Upper lobe of left lung (tissue), 6 donors: Measurements from ENCODE around the gene KRT8. TPM values are rescaled to one million over a fixed set of nuclear protein-coding genes. Genes with fewer than 3 reads are reported as not detected.

Source experiments
- ATAC-seq, 2 donors: fragments of 200-7000 bp; cut with Tn5 transposase; one replicate each; pipeline ENCODE4 v1.9.1; 2022; ENCODE audit warnings: mild to moderate bottlenecking in 2 of 2, moderate library complexity in 2 of 2; ENCODE audit not compliant: low FRiP score in 2 of 2
- DNase-seq, 2 donors: peaks; one replicate each; pipeline ENCODE4 v3.0.0-alpha.2; 2019 to 2020
- H3K27ac ChIP-seq, 4 donors: fragments of 200-600 bp; sonication (generic); one replicate each; pipeline ENCODE4 v1.5.1; 2016 to 2019
- H3K27me3 ChIP-seq, 4 donors: fragments of 200-600 bp; sonication (generic); one replicate each; pipeline ENCODE4 v1.5.1; 2017 to 2019
- H3K36me3 ChIP-seq, 4 donors: fragments of 200-600 bp; sonication (generic); one replicate each; pipeline ENCODE4 v1.5.1; 2016 to 2019
- H3K4me1 ChIP-seq, 4 donors: fragments of 200-600 bp; sonication (generic); one replicate each; pipeline ENCODE4 v1.5.1; 2018 to 2019
- H3K4me3 ChIP-seq, 4 donors: fragments of 200-600 bp; sonication (generic); one replicate each; pipeline ENCODE4 v1.5.1; 2017 to 2019; ENCODE audit warnings: mild to moderate bottlenecking in 2 of 4, moderate library complexity in 1 of 4
- H3K9me3 ChIP-seq, 4 donors: fragments of 200-600 bp; sonication (generic); one replicate each; pipeline ENCODE4 v1.5.1; 2018 to 2019
- CTCF ChIP-seq, 6 experiments: fragments of 450-650 bp in 4 of 6; fragments of 200-600 bp in 2 of 6; sonication (generic) in 2 of 6; IDR thresholded peaks; one replicate each; pipeline ENCODE4 v1.5.1; 2016 to 2019; ENCODE audit warnings: antibody characterized with exemption in 6 of 6
- EP300 ChIP-seq, 4 donors: sonication (generic); formaldehyde crosslinking; IDR thresholded peaks; one replicate each; pipeline ENCODE4 v1.5.1; 2017; ENCODE audit warnings: antibody characterized with exemption in 4 of 4, control low read depth in 2 of 4
- POLR2A ChIP-seq, 4 donors: fragments of 450-650 bp; IDR thresholded peaks; one replicate each; pipeline ENCODE4 v1.5.1; 2016 to 2017; ENCODE audit warnings: antibody characterized with exemption in 4 of 4, mild to moderate bottlenecking in 2 of 4
- POLR2AphosphoS5 ChIP-seq, 2 donors: sonication (generic); formaldehyde crosslinking; IDR thresholded peaks; one replicate each; pipeline ENCODE4 v1.5.1; 2017; ENCODE audit warnings: antibody characterized with exemption in 2 of 2
- WGBS, 2 donors: methylation state at CpG; one replicate each; pipeline ENCODE4 v1.1.5; 2017 to 2018; 5-methylcytosine and 5-hydroxymethylcytosine counted together
- total RNA-seq, 6 donors: library from RNA; depleted of rRNA in 4 of 6; stranded (reverse); fragments of >200 nt in 4 of 6; gene quantifications; one replicate each; pipeline versions ENCODE4 v1.1.0 to v1.2.1, GENCODE V29; 2016 to 2021
- donor health status: DM: no; HTN: no; CAD: no; lungs with moderate emphysema.
- donor health status: DM: no; HTN: yes; CAD: no; lungs with severe emphysema.

Gene KRT8
- total RNA-seq, 6 donors from 2014 or later = 90.1 to 1,458 (median 358) TPM

GRCh38 chr12:52872644-52873389 lies 32.1 kb downstream of the KRT8 start:
- Histone ChIP-seq H3K4me3 (no peak overlapping the region), H3K27ac (peak overlapping the region in 1 of 4 donors; percentile 55), H3K4me1 (peaks cover 23 to 40% (median 30%) of the 10 kb centered on the region in 4 donors), H3K27me3 (no peaks in the 10 kb centered on the region), H3K36me3 (no peaks in the 10 kb centered on the region), H3K9me3 (no peaks in the 10 kb centered on the region)
- no peak for TF ChIP-seq POLR2A (IDR thresholded peaks at IDR 0.05)
- no peak for TF ChIP-seq CTCF (IDR thresholded peaks at IDR 0.05)
- no peak for TF ChIP-seq POLR2AphosphoS5 (IDR thresholded peaks at IDR 0.05)
- no peak for TF ChIP-seq EP300 (IDR thresholded peaks at IDR 0.05)
- ATAC-seq (no peak), DNase-seq (no peak)
- WGBS, 2 donors = 78 to 93% methylated on average over 12 to 13 of the region's 13 CpGs

GRCh38 chr12:52871291-52872039 lies 33.4 kb downstream of the KRT8 start:
- H3K4me1 ChIP-seq = peaks cover 23 to 47% (median 35%) of the 10 kb centered on the region in 4 donors
- no peak overlapping the region for H3K4me3 ChIP-seq
- no peak for DNase-seq
- no peaks in the 10 kb centered on the region for H3K9me3 ChIP-seq
- no peaks in the 10 kb centered on the region for H3K27me3 ChIP-seq
- TF ChIP-seq POLR2AphosphoS5 (IDR thresholded peaks at IDR 0.05) (peak in 1 of 2 donors; percentile 16), CTCF (IDR thresholded peaks at IDR 0.05) (no peak), POLR2A (IDR thresholded peaks at IDR 0.05) (no peak), EP300 (IDR thresholded peaks at IDR 0.05) (no peak)
- H3K36me3 ChIP-seq = no peaks in the 10 kb centered on the region
- peak overlapping the region; percentile 29 to 73 (median 50) for H3K27ac ChIP-seq
- ATAC-seq = peak in 1 of 2 donors; percentile 28
- WGBS, 2 donors = 56 to 66% methylated on average over 6 to 9 of the region's 9 CpGs

- DNase-seq (peak in 1 of 2 donors; percentile 68), ATAC-seq (peak; percentile 38 to 58)
- Histone ChIP-seq H3K36me3 (no peaks in the 10 kb centered on the region), H3K27me3 (no peaks in the 10 kb centered on the region), H3K9me3 (no peaks in the 10 kb centered on the region), H3K4me1 (peaks cover 23 to 47% (median 35%) of the 10 kb centered on the region in 4 donors), H3K4me3 (no peak overlapping the region), H3K27ac (peak overlapping the region; percentile 29 to 73 (median 50))
- whole genome bisulfite sequencing, 2 donors = 26 to 32% methylated on average over 12 to 14 of the region's 14 CpGs
- no peak for TF ChIP-seq POLR2A (IDR thresholded peaks at IDR 0.05)
- TF ChIP-seq CTCF (IDR thresholded peaks at IDR 0.05) = peak; percentile 59 to 82 (median 78)
Measured at GRCh38 chr12:52870361-52871290, 34.2 kb downstream of the KRT8 start.

- no peaks in the 10 kb centered on the region for H3K27me3 ChIP-seq
- no peaks in the 10 kb centered on the region for H3K36me3 ChIP-seq
- no peaks in the 10 kb centered on the region for H3K9me3 ChIP-seq
- TF ChIP-seq POLR2AphosphoS5 (IDR thresholded peaks at IDR 0.05) (no peak), CTCF (IDR thresholded peaks at IDR 0.05) (no peak), EP300 (IDR thresholded peaks at IDR 0.05) (no peak), POLR2A (IDR thresholded peaks at IDR 0.05) (no peak)
- 4 to 38% methylated on average over 1 to 9 of the region's 9 CpGs for WGBS, 2 donors
- no peak overlapping the region for H3K27ac ChIP-seq
- H3K4me3 ChIP-seq = no peak overlapping the region
- H3K4me1 ChIP-seq = peaks cover 10 to 29% (median 20%) of the 10 kb centered on the region in 4 donors
- DNase-seq = peak; percentile 68 to 85
- ATAC-seq = peak in 1 of 2 donors; percentile 74
Measured at GRCh38 chr12:52867642-52868041, 37.2 kb downstream of the KRT8 start.
